HG02571 (cell line): ENCODE results near the gene KRCC1.

Experiments used
- ATAC-seq: cut with Tn5 transposase; IDR thresholded peaks from one replicate; pipeline ENCODE4 v1.9.1; 2021; ENCODE audit warnings: mild to moderate bottlenecking, moderate library complexity; ENCODE audit not compliant: unreplicated experiment

Gene KRCC1

GRCh38 chr2:88077080-88077479 is 21.5 kb upstream of the KRCC1 start:
- no peak for ATAC-seq

GRCh38 chr2:88074854-88075292 is 19.3 kb upstream of the KRCC1 start:
- ATAC-seq = no peak

GRCh38 chr2:88074150-88074549 is 18.6 kb upstream of the KRCC1 start:
- no peak for ATAC-seq

GRCh38 chr2:88071365-88071764 is 15.8 kb upstream of the KRCC1 start:
- no peak for ATAC-seq

- no peak for ATAC-seq
These were observed 14.5 kb upstream of the KRCC1 start for GRCh38 chr2:88070055-88070454.

- ATAC-seq = no peak
These were observed 13.5 kb upstream of the KRCC1 start for GRCh38 chr2:88069117-88069516.

- ATAC-seq = no peak
These were observed 12.5 kb upstream of the KRCC1 start for GRCh38 chr2:88068044-88068443.

GRCh38 chr2:88067598-88067997 is 12.0 kb upstream of the KRCC1 start, which contains the start of gene SMYD1:
Gene SMYD1, plus strand, starts transcription at chr2:88067825. Its CDS starts 40 bp downstream, at chr2:88067865.
- ATAC-seq = no peak

GRCh38 chr2:88067189-88067588 is 11.6 kb upstream of the KRCC1 start:
- ATAC-seq = no peak

- no peak for ATAC-seq
These were observed 11.0 kb upstream of the KRCC1 start for GRCh38 chr2:88066543-88066942.

GRCh38 chr2:88061295-88061694 is 5.7 kb upstream of the KRCC1 start:
- no peak for ATAC-seq

GRCh38 chr2:88060907-88061275 is 5.3 kb upstream of the KRCC1 start:
- ATAC-seq = no peak

- no peak for ATAC-seq
These were observed 4.7 kb upstream of the KRCC1 start for GRCh38 chr2:88059979-88060906.

- no peak for ATAC-seq
These were observed 2.6 kb upstream of the KRCC1 start for GRCh38 chr2:88058191-88058590.

- no peak for ATAC-seq
These were observed 1.9 kb upstream of the KRCC1 start for GRCh38 chr2:88057437-88057844.

- no peak for ATAC-seq
These were observed 707 bp downstream of the KRCC1 start for GRCh38 chr2:88054782-88055370.

- ATAC-seq = no peak
These were observed 1.4 kb downstream of the KRCC1 start for GRCh38 chr2:88053934-88054781.

- no peak for ATAC-seq
These were observed 2.3 kb downstream of the KRCC1 start for GRCh38 chr2:88053296-88053695.

- ATAC-seq = no peak
These were observed 3.8 kb downstream of the KRCC1 start for GRCh38 chr2:88051792-88052191.

GRCh38 chr2:88049622-88050021 is 6.0 kb downstream of the KRCC1 start:
- ATAC-seq = no peak

GRCh38 chr2:88048541-88048940 is 7.0 kb downstream of the KRCC1 start:
- ATAC-seq = no peak
